ENCODE measurements around the gene ALKBH7.
A peak's percentile ranks its signal among the peaks of the same experiment; 100 is the strongest.
"Not testable (repeated sequence)": the region's sequence is repeated elsewhere in the genome, so short reads cannot be mapped to it uniquely, and the experiment has no call there.

The ALKBH7 gene

DNA sequence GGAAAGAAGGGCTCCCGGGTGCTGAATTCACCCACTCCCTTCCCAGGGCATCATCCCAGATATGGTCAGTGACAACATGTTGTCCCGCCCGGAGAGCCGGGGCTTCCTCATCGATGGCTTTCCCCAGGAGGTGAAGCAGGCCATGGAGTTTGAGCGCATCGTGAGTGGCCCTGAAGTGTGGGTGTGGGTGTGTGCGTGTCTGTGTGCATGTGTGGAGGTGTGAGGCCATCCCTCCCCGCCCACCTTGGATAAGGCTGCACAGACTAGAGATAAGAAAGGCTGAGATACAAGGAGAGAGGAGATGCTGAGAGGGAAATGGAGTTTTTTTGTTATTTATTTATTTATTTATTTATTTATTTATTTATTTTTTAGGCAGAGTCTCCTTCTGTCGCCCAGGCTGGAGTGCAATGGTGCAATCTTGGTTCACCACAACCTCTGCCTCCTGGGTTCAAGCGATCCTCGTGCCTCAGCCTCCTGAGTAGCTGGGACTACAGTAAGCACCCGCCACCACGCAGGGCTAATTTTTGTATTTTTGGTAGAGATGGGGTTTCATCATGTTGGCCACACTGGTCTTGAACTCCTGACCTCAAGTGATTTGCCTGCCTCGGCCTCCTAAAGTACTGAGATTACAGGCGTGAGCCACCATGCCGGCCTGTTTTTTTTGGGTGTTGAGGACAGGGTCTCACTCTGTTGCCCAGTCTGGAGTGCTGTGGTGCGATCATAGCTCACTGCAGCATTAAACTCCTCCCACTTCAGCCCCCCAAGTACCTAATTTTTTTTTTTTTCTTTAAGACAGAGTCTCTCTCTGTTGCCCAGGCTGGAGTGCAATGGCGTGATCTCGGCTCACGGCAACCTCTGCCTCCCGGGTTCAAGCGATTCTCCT lies 27.7 kb downstream of the ALKBH7 start:
- not testable (repeated sequence) for DNase-seq (ENCODE audit: low read depth in 2 of 2)

GRCh38 chr19:6402058-6402457 lies 29.5 kb downstream of the ALKBH7 start:
- DNase-seq (ENCODE audit: low read depth in 2 of 2), result no peak

DNA sequence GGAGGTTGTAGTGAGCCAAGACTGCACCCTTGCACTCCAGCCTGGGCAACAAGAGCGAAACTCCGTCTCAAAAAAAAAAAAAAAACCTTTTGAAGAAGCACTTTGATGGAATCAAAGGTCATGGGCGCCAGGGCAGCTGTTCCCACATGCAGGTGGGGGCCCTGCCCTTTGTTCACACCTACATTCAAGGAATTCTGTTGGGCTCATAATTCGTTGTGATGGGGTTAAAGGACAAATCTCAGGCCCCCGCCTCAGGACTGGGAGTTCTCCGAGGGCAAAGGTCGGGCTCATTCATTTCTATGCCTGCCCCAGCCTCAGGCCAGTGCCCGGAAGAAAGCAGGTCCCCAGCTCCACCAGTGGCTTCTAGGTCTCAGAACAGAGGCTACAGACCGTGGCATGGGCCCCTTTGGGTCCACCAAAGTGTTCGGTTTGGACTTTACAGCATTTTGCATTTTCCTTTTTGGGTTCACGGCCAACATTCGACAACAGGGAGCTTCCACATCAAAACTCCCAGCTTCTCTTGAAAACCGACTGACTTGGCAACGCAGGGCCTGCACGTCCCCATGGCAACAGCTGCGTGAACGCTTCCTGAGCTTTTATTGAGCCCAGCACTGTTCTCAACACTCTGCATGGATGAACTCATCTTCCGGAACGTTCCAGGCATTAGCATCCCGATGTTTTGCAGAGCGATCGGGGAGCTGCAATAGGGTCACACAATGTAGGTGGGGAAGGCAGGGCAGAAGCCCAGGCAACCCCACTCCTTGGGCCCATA lies 30.4 kb downstream of the ALKBH7 start:
- no peak for DNase-seq (ENCODE audit: low read depth in 2 of 2)

DNA sequence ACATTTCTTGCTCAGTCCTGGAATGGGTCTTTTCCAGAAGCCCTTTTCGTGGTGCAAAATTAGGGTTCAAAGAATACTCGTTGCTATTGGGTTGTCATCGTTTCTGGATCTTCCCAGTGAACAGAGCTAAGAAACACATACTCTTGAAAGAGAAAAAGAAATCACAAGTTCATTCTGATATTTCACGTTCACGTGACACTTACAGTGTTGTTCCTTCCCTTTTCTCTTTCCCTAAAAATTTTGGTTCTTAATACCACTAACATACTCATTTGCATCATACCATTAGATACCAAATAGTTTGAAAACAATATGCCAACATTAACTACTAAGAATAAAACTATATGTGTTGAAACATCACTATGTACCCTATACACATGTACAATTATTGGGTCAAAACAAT lies 33.8 kb downstream of the ALKBH7 start:
- DNase-seq (ENCODE audit: low read depth in 2 of 2), result no peak

DNA sequence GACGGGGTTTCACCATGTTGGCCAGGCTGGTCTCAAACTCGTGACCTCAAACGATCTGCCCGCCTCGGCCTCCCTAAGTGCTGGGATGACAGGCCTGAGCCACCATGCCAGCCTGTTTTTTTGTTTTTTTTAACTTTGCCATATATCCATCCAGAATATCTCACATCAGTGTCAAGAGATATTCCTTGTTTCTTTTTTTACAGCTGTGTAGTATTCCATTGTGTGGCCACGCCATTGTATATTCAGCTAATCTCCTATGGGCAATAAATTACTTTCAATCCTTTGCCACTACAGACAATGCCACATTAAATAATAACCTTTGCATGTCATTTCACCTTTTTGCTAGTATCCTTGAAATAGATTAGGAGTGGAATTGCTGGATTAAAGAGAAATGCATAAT lies 36.8 kb downstream of the ALKBH7 start:
- DNase-seq (ENCODE audit: low read depth in 2 of 2), result no peak

DNA sequence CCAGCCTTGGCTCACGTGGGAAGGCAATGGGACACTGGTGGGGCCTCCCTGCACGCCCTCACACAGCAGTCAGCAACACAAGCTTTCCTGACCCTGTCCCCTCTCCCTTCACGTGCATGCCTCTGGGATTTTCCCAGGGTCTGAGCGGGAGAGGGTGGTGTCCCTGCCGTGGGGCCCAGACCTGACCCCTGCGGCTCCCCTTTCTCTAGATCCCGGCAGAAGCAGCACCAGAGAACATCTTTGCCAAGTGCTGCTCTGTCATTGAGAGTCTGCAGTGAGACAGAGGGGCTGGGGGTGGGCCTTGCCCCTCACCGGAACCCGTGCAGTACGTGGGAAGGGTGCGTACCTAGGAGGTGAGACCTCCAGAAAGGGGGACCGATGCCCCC lies 39.5 kb downstream of the ALKBH7 start:
- DNase-seq (ENCODE audit: low read depth in 2 of 2), result no peak

GRCh38 chr19:6412447-6413091 lies 40.0 kb downstream of the ALKBH7 start:
- DNase-seq (ENCODE audit: low read depth in 2 of 2), result no peak

DNA sequence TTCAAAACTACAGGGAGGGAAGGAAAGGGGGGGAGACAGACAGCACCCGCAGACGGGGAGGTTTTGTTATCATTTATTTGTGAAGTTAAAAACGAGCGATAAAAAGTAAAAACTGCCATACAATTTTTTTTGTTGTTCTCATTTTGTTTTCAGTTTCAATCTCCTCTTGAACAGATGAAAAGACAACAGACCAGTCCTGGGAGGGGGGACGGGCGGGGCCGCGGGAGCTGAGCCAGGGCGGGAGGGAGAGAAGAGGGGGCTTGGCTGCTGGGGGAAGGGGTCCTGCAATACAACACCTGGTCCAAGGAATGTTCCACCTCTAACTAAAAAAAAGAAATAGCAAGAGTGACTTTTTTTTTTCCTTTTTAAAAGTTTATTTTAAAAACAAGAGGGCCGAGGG lies 40.7 kb downstream of the ALKBH7 start:
- no peak for DNase-seq (ENCODE audit: low read depth in 2 of 2)

DNA sequence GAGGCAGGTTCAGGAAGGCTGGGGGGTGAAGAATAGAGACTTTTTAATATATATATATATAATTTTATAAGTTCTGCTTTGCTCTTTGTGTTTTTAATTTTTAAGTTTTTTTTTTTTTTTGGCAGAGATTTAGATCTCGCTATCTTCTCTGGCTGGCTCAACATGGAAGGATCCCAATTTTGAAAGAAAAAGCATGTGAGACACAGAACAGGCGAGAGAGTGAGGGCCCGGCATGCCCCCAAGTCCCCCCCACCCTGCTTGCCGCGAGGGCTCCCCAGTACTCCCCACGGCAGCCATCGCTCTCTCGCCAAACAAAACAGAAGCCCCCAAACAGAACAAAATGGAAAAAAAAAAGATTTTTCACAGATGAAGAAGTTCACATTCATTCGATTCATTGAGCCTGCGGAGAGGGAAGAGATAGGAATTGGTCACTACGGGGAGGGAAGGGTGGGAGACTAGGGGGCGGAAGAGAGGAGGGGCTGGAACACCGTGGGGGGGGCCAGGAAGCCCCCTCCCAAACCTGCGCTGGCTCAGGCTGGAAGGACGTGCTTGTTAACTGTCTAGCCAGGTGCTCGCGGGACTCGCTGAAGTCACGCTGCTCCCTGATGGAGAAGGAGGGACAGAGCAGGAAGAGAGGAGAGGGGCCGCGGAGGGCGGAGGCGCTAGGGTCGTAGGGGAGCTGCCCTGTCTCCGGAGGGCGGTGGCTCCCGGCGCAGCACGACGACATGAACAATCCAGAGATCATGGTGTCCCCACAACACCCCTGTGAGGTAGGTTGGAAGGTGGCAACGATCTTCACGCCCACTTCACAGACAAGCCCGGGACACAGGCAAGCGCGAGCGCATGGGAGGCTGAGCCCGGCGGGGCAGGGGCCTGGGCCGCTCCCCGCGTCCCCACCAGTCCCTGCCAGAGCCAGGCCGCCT lies 41.4 kb downstream of the ALKBH7 start:
- DNase-seq (ENCODE audit: low read depth in 2 of 2), result no peak

DNA sequence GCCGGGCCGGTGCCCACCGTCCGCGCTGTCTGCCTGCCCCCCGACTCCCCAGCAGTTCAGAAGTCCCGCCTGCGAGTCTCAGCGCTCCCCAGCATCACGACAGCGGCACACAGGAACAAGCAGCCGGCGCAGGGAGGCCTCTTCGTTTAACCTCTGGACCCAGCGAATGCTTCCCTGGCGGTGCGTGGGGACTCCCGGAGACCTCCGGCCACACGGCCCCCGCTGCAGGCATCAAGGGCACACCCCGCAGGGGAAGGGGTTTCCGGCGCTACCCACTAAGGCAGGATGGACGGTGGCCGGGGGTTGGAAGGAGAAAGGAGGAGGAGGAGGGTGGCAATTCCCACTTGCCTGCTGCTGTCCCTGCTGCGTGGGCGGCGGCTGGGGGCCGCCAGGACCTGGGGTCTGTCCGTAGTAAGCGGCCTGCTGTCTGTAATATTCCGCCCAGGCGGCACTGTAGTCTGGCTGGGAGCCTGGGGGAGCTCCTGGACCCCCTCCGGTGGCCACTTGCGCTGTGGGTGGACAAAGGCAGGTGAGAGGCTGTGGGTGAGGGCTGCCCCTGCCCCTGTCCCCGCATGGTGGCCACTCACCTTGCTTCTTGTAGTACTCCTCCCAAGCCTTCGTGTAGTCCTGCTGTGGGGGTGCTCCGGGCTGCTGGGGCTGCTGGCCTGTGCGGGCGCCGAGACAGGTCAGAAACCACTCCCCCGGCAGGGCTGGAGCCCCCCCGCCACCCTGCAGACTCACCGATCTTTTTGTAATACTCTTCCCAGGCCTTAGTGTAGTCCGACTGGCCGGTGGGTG lies 42.4 kb downstream of the ALKBH7 start:
- no peak for DNase-seq (ENCODE audit: low read depth in 2 of 2)

DNA sequence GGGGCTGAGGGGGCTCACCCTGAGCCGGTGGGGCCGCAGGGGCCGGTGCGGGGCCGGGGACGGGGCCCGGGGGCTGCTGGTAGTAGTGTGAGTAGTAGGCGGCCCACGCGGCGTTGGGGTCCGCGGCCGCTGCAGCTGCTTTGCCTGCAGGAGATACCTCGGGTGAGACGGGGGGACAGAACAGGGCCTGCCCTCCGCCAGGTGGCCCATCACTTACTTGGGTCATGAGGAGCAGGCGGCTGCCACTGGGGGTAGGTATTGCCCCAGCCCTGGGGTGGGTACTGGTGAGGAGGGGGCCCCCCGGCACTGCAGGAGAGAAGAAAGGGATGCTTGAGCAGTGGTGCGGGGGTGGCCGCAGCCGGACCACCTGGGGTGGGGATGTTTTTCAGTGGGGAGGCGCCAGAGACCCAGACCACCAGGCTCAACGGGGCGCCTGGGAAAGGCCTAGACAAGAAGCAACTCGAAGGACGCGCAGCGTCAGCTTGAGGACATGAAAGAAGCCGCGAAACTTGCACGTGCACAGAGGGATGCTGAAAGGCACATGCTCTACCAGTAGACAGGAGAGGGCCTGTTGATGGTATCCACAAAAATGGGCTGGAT lies 43.1 kb downstream of the ALKBH7 start:
- no peak for DNase-seq (ENCODE audit: low read depth in 2 of 2)

DNA sequence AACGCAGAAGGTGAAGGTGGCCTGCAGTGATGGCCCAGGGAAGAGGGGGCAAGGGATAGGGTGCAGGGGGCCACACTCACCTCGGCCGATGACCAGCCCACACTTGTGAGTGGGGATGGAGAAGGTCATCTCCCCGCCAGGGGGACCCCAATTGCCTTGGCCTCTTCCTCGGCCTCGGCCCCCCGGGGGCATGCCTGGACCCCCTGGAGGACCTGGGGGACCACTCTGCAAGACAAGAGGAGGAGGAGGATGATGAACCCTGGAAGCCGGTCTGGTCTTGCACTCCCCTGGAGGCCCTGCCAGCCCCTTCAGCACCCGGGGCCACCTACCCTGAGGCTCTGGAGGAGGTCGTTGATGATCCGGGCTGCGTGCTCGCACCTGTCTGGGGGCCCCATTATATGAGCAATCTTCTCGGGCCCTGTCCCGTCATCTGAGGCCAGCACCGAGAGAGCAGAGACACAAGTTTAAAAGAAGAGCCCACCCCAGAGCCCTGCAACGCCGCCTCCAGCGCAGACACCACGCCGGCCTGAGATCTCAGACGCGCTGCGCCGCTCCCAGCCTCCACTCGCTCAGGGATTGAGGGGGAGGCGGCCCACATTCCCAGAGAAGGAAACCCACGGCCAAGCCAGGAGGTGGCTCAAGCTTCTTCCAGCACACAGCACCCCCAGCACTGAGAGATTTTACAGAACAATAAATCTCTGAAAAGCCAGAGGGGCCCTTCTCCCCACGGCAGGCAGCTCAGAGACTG lies 44.2 kb downstream of the ALKBH7 start:
- no peak for DNase-seq (ENCODE audit: low read depth in 2 of 2)

- DNase-seq (ENCODE audit: low read depth in 2 of 2), result no peak
These were observed 45.3 kb downstream of the ALKBH7 start for GRCh38 chr19:6417713-6418561.

DNA sequence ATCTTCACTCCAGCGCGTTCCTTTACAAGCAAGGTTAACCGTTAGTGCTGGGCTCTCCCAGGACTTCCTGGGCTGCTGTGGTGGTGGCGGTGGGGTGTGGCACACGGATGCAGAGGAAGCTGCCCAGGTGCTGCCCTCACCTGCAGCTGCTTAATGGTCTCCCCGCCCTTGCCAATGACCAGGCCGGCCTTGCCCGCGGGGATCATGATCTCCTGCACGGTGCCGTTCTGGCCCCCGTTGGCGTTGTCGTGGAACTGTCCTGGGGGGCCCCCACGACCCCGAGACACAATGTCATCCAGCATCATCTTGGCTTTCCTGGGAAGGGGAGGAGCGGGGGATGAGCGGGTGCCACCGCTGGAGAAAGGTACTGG lies 46.0 kb downstream of the ALKBH7 start:
- no peak for DNase-seq (ENCODE audit: low read depth in 2 of 2)

DNA sequence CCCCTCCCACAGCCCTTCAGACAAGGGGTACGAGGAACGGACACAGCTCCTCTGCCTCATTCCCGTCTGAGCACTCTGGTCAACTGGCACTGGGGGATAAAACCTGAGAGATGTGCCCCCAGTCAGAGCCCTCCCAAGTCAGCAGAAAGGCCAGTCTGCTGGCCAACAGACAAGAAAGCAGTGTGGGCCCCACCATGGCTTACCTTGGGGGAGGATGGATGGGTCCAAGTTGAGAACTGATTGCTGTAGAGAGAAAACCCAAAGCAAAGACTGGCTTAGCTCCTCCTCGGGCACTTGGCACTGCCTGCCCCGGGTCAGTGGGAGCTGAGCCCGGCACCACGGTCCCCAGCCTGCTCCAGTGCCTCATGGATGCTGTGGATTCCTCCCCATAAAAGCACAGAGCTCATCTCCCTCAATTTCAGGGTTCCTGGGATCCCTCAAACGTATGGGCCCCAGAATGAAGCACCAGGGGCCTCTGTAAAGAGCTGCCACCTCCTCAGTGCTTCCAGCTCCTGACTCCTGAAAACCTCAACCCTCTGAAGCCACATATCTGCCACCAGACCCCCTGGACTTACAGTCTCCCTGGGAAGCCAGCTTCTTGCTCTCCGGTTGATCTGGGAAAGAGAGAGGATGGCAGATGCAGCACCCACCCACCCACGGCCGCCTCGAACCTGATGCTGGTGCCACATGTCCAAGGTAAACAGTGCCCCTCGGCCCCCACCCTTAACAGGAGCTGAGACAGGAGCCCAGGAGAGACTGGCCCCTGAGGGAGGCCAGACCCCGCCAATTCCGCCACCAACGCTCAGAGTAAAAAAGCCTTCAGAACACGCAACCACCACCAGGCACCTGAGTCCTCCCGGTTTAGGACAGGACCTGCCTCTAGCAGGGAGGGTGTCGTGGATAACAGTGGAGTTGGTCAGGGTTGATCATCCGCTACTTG lies 48.8 kb downstream of the ALKBH7 start:
- no peak for DNase-seq (ENCODE audit: low read depth in 2 of 2)

DNA sequence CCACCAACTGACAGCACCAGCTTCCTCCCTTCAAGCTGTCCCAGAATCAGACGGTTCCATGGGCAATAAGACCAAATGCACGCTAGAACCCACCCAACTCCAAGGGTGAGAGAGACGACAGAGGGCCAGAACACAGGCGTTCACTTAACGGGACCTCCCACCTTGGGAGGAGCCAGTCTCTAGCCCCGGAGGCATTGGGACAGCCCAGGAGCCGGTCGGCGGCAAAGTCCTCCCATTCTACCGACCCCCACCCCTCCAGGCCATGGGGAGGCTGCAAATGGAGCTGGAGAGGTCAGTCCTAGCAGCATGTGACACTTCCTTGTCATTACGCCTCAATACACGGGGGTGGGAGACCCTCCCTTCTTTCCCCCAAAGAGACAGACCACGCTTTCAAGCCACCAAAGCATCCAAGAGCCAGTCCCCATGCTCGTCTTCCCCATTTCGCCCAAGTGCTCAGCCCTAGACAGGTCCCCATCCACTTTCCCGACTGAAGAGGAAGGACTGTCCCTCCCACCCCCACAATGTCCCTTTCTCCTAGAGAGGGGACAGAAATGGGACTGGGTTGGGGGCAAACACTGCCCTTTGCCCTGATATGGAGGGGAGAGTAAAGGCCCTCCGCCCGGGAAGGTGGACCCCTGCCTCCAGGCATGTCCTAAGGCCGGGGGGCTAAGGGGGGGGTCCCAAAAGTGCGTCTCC lies 51.1 kb downstream of the ALKBH7 start:
- DNase-seq (ENCODE audit: low read depth in 2 of 2), result peak in 1 of 2 donors; percentile 23
